ENCODE results near the gene TMEM11.

The TMEM11 gene

DNA sequence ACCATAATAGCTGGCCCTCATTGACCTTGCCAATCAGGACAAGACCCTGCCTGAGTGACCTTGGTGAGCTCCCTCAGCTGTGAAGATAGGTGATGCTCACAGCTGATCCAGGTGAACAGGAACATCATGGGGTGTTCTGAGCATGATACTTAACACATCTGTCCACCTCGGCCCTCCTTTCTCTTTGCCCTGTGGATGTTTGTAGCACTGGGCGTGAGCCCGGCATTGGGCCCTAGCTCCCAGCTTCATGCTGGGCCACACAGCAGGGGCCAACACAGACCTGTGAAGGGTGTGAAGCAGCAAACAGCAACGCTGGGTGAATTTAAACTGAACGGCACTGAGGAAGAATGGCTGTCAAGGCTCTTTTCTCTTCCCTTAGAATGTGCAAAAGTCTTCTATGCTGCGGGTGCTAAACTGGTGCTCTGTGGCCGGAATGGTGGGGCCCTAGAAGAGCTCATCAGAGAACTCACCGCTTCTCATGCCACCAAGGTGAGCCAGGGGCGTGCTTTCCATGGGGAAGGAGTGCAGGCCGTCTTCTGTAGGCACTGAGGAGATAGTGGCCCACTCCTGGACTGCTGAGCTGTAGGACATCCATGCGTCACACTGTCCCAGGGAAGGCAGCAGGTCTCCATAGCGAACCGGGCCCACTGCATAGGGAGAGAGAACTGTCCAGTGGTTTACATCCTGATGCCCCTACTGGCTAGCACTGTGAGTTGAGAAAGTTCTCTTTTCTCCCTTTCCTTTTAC, 35.9 kb downstream of the TMEM11 start:
- no peak for DNase-seq

DNA sequence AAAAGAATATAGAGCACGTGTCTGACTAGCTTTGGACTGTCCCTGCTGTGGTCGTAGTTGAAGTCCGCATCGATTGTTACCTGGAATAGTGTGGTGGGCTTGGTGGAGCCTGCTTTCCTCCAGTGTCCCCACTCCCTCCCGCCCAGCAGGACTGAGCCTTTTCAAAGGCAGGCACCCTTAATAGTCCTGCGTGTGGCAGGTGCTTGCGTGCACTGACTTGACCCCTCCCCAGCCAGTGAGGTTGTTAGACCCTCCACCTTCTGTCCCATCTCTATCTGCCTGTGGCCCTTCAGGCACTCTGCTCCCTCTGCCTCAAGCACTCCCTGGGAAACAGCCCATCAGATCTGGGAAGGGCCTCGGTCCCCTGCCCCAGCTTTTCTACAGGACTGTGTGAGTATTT, 36.6 kb downstream of the TMEM11 start:
- no peak for DNase-seq

DNA sequence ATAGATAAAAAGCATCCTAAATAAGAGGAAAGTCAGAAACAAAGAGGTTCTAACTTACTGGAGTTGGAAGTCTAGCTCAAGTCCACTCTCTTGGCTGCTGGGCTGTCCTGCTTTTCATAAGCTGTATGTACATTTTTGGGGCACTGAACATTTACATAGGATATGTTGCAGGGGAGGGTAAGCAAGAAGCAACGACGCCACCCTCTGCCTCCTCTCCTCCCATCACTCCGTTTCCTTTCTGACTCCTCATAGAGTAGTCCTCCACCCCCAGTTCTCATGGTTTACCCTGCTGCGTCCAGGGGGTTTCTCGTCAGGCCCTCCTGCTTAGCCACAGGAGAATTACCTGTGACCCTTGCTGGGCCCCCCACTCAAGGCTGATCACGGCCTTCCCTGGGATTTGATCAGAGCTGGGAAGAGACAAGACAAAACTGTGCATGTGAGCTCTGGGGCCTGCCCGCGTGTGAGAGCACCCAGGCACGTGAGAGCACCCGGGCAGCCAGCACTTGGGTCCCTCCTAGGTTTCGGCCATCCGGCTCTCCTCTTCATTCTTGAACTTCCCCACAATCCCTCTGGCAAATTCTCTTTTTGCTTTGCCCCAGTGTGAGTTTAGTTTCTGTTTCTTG, 37.1 kb downstream of the TMEM11 start:
- no peak for DNase-seq

DNA sequence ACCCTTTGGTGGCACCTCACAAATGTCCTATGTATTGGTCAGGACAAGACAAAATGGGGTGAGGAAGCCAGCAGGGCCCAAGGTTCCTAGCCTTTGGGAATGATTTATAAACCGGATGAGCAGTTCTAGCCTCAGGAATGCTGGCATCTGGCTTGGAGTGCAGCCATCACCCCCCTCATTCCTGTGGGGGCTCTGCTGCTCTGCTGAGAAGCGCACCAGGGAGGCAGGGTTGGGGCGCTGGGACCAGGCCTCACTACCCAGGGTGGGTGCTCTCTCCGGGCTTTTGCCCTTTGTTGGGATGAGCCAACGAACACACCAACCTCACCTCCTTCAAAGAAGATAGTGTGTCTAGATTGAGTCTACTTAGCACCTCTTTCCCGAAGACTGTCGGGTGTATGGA, 39.2 kb downstream of the TMEM11 start:
- DNase-seq = no peak

DNA sequence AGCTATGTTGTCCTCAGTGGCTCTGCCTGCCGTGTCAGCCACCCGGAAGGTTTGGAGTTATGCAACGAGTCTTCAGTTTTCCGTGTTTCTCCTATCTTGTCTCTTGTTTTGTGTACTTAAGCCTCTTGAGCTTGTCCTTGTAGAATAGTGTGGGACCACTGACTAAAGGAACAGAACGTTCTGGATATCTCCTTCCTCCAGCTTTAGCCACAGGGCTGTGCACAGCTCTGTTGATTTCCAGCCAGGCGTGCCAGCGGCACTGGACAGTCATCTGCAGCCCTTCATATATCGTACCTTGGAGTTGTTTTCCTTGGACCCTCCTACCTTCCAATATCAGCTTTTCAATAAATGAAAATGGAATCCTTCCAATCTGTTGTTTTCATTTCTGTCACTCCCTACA, 39.8 kb downstream of the TMEM11 start:
- DNase-seq = no peak

DNA sequence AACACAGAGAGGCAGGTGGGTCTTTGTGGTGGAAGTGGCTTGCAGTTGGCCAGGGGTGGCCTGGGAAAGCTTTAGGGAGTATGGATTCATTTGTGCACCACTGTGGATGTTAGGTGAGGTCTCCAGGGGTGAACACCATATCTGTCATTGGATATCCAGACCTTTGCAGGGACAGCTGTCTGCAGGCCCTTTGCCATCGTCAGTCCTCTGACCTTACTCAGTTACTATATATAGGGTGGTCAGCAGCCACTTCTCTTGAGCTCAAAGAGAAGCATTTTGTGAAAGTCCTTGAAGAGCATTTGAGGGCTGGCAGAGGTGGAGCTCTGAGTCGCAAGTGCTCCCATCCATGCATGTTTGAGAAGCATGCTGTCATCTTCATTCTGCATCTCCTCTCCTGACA, 40.4 kb downstream of the TMEM11 start:
- DNase-seq = no peak

DNA sequence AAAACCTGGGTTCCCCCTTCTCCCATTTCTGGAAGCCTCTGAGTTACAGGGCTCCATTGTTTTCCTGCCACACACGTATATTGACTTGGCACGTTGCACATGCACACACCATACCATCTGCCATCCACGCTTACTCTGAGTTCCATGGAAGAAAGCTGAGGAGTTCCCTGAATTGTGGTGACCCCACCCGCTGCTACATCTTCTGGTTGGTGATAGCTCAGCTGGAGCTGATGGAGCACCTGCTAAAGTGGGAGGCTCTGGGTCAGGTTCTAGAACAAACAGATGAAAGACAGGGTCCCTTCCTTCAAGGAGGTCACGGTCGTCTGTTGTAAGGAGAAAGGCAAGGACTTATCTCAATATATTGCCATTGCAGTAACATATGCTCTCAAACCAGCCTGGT, 41.1 kb downstream of the TMEM11 start:
- DNase-seq = no peak

DNA sequence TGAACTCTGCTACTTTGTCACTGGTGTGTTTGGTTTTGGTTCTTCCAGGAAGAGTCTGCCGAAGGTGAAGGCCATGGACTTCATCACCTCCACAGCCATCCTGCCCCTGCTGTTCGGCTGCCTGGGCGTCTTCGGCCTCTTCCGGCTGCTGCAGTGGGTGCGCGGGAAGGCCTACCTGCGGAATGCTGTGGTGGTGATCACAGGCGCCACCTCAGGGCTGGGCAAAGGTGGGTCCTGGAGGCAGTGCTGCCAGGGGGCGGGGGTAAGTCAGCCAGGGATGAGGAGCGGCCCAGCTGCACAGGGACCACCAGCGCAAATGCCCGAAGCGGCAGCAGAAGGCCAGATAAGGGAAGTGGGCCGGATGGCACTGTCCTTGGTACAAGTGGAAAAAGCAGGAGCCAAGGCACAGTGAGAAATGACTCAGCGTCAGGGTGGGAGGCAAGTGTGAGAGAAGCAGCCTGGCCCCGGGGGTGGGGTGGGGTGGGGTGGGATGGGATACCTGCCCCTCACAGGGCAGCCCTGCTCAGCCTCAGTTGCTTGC, 41.9 kb downstream of the TMEM11 start:
- DNase-seq = no peak

DNA sequence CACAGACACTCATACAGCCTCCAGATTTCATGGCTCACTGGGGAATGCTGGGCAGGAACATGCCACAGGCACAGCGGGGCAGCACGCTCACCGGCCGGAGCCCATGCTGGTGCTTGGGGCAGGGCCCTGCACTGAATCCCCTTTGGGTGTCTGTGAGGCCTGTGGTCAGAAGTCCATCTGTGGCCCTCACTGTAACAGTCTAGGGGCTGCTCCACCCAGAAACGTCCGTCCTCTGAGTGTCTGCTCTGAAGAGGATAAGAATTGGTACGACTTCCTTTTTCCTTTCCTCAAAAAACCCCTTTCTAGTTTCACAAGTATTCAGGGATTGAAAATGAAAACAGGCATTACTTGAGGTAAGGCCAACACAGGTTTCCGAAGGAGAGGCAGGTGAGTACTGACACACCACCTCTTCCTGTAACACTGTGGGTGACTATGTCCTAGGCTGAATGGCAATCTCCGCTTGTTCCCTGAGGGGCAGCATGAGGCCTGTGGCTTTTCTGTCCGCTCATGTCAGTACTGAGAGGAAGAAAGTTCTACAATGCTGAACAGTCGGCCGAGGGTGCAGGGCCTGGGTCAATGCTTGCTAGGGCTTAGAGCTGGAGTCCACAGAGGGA, 42.5 kb downstream of the TMEM11 start:
- no peak for DNase-seq

DNA sequence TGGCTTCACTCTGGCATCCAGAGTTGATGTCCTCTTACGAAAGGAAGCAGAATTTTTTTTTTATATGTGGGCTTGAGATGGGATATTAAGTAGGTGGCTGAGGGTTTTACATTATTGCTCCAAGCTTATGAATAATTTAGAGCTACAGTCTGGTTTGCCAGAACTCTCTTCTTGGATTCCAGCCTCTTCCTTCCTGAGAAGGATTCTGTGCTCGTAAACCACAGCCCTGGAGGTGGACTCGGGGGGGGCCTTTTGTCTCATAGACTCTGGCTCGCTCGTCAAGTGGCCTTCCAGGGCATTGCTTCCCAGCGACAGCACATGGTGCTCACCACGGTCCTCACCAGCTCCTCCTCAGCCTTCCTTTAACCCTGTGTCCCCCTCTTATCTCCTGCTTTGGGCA, 43.2 kb downstream of the TMEM11 start:
- DNase-seq = no peak

DNA sequence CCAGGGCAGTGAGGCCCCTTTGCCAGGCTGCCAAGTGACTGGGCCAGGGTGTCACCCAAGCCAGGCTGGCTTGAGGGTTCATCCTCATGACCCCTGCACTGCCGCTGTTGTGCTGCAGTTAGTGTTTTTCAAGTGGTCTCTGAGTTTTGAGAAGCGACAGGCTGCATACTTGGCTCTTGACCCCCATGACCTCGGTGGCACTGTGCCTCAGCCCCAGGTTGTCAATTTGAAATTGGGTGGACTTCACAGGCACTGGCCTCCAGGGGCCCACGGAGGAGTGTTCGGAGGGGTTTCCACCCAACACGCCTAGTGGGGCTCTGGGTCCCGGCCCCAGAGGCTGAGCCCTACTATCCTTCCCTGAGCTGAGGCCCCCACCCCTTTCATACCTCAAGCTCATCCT, 44.5 kb downstream of the TMEM11 start:
- no peak for DNase-seq

DNA sequence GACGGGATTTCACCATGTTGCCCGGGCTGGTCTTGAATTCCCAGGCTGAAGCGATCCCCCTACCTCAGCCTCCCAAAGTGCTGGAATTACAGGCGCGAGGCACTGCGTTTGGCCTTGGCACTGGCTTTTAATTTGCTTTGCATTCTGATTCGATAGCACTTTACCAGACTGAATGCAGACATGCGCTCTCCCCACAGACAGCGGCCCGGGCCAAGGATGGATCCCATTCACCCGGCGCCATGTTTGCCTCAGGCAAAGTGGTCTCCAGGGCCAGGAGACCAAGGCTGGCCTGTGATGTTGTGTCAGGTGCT, 45.5 kb downstream of the TMEM11 start:
- DNase-seq = no peak

DNA sequence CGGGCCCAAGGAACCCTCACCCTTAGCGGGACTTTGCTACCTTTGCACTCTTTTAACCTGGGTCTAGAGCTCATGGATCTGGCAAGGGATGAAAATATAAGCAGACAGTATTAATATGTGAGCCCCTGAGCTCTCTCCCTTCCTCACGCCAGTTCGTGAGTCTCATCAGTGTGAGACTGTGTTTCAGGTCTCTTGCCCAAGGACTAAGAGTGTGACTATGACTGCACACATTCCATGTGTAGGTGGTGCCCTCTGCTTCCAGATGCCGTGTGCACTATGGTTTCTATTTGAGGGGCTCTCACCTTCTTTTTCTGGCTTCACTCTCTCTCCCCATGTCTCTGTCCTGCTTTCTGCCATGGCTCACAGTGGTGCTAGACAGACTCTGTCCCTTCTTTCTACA, 46.7 kb downstream of the TMEM11 start:
- DNase-seq = no peak

DNA sequence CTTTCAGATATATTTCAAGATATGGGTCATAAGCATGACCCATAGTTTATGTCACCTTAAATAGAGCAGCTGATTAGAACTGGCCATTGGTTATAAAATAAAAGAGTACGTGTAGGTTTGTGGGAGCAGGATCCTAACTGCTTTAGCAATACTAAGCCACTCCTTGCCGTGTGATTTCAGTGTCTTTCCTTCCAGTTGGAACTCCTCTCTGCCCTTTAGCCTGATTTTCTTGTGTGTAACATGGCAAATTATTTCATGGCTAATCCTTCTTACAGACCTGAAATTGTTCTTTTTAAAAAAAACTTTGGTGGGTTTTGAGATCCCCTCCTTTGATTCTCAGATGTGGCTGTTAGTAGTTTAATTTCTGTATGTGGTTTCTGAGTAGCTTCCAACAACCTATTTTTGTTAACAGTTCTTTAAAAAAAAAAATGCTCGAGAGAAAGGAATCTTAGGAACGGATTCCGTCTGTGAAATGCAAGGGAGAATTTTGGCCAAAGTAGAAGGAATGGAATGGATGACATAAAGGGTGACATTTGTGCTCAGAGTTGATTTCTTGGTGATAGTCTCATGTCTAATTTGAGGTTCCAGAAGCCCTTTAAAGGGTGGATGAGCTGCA, 47.3 kb downstream of the TMEM11 start:
- no peak for DNase-seq

DNA sequence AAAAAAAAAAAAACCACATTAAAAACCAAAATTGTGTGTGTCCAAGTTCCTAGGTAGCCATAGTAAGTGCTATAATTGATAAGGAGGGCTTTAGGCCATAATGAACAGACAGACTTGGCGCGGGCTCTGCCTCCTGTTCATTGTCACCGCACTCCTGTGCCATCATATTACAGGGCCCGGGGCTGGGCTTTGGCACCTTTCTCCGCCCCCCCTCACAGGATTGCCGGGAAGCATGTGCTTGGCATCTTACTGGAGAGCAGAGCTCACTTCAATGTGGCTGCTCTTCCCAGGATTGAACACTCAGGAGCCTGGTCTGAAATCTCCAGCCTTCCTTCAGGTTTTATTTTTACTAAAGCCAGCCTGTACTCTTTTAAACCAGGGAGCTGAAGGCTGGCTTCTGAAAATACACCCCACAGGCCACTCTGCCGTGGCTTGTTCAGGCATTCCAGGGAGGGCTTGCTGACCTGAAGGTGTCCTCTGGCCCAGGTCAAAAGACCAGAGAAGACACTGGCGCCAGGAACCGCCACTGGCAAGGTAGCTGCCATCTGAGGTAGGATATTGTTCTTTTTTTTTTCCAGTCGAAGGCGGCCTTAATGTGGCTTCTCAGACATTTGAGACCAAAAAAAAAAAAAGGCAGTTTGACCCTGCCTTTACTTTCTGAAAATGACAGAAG, 47.9 kb downstream of the TMEM11 start:
- DNase-seq = no peak

DNA sequence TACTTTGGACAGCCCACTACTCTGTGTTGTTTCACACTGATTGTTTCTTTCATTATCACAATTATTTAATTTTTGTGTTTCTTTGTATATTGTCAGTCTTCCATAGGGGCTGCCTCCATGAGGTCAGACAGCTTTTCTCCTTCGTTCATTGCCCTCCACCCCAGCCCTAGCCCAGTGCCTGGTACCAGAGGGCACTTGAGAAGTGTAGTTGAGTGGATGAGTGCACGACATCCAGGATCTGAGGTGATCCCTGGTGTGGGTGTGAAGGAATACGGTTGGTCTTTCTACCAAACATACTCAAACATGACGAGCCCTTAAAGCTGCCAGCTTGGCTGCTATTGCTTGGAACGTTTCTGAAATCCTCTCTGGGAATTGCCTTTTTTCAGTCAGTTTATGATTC, 49.3 kb downstream of the TMEM11 start:
- DNase-seq = no peak

DNA sequence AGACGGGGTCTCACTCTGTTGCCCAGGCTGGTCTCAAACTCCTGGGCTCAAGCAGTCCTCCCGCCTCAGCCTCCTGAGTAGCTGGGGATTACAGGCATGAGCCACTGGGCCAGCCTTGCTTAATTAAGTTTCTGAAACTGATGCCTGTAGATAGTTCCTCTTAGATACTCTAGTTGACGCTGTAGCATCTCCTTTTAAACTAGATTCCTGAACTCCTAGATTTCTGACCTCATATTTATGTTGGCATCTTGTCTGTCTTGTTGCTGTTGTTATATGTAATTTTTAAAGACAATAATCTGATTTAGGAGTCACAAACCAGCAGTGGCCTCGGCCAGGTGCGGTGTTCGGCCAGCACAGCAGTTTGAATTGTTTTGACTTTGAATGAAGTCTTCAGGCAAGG, 49.7 kb downstream of the TMEM11 start:
- DNase-seq = no peak

DNA sequence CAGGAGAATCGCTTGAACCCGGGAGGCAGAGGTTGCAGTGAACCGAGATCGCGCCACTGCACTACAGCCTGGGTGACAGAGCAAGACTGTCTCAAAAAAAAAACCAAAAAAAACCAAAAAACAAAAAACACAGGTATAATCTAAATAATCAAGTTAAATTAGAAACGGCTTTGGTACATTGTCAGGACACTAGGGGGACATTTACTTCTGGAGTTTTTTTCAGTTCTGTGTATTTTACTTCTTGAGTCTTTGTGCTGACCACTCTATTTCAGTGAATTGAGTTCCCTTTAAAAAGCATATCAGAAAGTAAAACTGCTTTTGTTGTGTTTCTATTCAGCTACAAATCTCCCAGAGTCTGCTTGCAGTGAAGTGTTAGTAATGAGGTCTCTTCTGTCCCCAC, 50.9 kb downstream of the TMEM11 start:
- no peak for DNase-seq

DNA sequence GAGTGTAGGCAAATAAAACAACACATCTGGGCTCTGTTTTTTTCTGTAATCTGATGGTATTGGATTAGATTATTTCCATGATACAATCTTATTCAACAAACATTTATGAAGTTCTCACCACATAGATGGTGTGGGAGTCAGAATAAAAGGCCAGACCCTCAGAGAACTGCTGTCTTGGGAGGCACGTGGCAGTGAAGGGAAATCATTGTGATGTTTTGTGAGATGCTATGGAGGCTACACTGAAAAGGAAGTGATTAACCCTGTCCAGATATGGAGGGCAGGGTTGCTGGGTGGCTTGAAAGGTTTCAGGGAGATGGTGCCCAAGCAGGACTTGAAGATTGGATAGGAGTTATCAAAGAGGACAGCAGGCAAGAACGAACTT, 51.6 kb downstream of the TMEM11 start:
- DNase-seq = no peak

DNA sequence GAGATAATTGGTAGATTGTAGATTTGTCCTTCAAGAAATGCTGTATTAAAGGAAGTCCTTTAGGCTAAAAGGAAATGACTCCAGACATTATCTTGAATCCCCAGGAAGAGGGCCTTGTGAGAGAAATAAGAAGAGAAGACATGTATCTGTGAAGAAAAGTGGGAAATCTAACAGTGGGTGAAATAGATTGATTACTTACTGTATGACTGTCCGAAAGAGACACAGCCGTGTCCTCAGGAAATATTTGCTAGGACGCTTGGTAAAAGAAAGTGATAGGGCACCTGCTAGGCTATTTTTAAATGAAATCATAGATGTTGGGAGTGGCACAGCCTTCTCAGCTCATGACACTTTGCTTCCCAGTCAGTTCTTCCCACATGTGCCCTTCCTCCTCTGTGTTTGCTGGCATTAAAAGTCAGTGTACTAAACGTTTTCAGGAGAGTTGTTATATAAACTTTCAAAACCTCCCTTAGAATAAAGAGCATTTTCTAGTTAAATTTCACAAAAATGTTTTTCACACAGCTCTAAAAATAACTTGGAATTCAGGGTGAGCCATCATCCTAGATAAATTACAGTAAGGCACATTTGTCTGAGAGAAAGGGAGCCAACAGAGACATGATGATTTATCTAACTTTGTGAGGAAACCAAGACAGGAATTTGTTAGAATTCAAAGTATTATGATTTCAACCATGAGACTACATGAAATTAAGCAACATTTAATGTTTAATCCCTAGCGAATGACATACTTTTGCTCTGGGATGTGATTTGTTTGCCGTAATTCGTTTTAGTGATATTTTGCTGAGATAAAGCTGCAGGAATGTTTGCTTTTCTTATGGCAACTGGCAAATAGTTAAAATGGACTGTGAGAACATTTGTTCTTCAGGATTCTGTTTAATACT, 52.2 kb downstream of the TMEM11 start:
- DNase-seq = no peak

DNA sequence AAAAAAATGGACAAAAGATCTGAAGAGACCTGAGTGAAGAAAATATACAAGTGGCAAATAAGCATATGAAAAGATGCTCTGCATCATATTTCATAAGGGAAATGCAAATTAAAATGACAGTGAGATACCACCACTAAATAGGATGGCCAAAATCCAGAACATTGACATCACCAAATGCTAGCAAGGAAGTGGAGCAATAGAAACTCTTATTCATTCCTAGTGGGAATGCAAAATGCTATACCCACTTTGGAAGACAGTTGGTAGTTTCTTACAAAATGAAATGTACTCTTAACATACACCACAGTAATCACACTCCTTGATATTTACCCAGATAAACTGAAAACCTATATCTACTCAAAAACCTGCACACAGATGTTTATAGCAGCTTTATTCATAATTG, 53.6 kb downstream of the TMEM11 start:
- no peak for DNase-seq

DNA sequence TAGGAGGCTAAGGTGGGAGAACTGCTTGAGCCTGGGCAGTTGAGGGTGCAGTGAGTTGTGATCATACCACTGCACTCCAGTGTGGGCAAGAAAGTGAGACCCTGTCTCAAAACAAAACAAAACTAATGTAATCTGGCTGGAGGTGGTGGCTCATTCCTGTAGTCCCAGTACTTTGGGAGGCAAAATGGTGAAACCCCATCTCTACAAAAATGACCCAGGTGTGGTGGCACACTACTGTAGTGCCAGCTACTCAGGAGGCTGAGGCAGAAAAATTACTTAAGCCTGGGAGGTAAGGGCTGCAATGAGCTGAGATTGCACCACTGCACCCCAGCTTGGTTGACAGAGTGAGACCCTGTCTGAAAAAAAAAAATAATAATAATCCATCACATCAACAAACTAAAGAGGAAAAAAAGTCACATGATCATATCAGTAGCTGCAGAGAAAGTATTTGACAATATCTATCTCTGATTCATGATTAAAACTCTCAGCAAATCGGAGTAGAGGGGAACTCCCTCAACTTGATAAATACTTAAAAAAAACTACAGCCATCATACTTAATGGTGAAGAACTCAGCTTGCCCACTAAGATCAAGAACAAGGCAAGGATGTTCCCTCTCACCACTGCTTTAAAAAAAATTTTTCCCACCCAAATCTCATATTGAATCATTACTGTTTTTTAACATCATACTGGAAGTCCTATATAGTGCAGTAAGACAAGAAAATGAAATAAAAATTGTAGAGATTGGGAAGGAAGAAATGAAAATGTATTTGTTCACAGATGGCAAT, 56.2 kb downstream of the TMEM11 start:
- no peak for DNase-seq

Measured in hematopoietic multipotent progenitor cell treated with erythropoietin and hydrocortisone succinate and interleukin-3 and kit ligand, for 4 days (in vitro differentiated cells).